ENCODE results near the gene FYTTD1.

Gene FYTTD1

DNA sequence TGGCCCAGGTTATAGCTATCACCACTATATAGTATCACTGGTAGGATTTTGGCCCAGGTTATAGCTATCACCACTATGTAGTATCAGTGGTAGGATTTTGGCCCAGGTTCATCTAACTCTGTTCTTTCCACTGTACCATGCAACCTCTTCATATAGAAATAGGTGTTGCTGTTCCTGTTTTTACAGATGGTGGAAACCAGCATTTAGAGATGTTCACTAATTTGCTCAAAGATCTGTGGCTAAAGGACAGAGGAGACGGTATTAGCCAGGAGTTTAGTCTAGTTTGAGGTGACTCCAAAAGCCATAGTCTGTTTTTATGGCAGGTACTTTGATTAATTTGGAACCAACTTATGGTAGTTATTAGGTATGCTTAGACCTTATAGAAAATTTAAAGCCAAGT lies 44.4 kb downstream of the FYTTD1 start:
- DNase-seq, result no peak

DNA sequence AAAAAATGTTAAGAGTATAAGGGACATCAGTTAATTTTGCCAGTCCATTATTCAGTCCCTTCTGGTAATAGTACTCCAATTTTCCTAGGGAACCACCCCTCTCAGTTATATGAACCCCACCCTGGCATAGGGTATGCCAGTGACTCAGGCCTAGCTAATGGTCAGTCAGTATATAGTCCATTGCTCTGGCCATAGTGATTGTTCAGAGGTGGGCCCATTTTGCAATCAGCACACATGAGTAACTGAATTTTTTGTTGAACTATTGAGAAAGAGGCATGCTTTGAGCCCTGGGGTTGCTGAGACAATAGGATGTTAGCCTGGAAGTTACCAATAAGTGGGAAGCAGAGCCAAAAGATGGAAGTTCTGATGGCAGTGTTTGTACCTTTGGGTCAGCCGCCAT lies 45.5 kb downstream of the FYTTD1 start:
- DNase-seq, result no peak

DNA sequence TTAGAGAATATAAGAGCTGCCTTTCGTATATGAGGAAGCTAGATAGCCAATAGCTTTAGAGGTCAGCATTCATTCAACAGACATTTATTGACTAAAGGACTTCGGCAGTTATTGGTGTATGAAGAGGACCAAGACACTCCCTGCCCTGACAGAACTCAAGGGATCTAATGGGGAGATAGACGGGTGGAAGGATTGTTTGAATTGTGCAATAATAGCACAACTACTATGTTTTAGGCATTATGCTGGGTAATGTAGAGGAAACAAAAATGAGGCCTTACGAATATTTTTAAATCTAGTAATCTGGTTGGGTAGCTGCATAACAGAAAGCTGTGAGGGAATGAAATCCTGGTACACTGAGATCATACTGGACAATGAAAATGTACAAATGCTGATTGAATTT lies 46.4 kb downstream of the FYTTD1 start:
- DNase-seq, result no peak

DNA sequence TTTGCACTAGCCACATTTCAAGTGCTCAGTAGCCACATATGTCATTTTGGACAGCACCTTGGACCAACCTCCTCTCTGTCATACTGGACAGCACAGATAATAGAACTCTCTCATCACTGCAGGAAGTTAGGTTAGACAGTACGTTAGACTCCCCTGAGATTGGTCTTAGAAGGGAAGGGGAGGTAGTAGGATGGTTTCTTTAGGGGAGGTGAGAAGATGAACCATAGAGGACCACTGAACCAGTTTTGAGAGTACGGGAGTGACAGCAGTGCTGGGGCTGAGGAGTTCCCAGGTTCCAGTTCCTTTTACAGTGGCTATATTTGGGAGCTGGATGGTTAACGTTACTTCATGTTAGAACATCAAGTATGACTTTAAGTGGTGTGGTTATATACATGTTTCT lies 49.2 kb downstream of the FYTTD1 start:
- DNase-seq, result no peak

DNA sequence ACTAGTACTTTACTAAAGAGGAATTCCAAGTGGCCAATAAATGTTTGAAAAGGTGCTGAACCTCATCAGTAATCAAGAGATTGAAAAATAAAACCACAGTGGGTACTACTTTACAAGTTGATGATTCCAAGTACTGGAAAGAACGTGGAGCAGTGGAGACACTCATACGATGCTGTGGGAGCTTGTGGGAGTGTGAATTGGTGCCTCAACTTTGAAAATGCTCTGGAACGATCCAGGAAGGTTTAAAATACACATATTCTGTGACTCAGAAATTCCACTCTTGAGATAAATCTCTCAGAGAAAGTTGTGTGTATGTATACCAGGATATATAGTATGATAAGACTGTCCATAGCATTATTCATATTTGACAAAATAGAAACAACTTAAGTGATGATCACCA lies 50.7 kb downstream of the FYTTD1 start:
- DNase-seq, result no peak

GRCh38 chr3:197801891-197802778 lies 52.5 kb downstream of the FYTTD1 start:
- DNase-seq, result peak; percentile 52

DNA sequence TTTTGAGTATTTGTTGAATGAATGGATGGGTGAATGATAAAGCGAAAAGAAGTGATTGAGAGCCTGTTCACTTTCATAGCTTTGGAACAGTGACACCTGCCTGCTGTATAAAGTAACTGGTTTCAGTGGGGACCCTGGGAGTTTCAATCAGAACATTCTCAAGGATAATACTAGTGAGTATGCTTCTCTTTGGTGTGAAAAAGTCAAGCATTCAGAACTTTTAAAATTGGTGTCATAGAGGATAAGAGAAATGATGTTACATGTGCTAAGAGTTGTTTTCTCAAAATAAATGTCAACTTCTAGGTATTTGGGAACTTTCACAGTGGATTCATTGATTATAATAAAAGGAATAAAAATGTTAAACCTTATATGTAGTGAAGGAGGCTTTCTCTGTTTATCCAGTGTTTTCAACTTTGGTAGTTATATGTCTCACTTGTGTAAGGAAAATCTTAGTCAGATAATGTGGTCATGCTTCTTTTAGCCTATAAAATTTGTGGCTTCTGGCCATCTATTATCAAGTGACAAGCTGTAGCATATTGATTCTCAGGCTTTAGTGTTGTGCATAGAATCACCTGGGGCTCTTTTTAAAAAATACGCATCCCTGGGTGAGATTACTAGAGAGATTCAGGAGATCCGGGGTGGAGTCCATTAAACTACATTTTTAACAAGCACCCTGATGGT lies 53.2 kb downstream of the FYTTD1 start:
- no peak for DNase-seq

DNA sequence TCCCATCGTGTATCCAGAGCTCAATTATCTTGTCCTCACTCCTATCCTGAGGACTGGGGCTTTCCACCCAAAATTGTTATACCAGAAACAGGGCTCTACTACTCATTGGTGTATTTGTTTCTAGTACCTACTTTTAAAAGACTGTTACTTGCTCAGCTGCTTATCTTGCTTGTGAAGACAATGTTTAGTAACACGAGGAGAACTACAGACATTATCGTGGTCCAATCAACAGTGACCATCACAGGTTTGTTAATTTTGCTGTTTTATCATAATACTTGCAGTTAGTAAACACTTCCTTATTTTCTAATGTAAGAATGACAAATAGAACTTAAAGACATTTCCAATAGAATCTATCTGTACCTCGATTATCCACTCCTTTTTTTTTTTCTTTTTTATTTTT lies 54.8 kb downstream of the FYTTD1 start:
- DNase-seq, result no peak

DNA sequence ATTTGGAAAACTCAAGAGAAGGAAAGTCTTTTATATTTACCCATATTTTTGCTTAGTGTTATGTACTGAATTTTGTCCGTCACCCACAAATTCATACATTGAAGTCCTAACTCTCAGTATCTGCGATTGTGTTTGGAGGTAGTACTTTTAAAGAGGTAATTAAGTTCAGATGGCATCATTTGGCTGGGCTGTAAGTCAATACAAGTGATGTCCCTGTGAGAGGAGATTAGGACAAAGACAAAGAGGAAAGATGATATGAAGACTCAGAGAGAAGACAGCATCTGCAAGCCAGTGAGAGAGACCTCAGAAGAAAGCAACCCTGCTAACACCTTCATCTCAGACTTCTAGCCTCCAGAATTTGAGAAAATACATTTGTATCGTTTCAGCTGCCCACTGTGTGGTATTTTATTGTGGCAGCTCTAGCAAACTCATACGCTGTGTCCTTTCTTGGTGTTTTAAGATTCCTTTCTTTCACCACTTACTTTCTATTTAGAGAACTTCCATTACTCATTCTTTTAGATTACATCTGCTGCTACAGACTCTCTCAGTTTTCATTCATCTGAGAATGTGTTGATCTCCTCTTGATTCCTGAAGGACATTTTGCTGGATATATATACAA lies 58.4 kb downstream of the FYTTD1 start:
- no peak for DNase-seq

DNA sequence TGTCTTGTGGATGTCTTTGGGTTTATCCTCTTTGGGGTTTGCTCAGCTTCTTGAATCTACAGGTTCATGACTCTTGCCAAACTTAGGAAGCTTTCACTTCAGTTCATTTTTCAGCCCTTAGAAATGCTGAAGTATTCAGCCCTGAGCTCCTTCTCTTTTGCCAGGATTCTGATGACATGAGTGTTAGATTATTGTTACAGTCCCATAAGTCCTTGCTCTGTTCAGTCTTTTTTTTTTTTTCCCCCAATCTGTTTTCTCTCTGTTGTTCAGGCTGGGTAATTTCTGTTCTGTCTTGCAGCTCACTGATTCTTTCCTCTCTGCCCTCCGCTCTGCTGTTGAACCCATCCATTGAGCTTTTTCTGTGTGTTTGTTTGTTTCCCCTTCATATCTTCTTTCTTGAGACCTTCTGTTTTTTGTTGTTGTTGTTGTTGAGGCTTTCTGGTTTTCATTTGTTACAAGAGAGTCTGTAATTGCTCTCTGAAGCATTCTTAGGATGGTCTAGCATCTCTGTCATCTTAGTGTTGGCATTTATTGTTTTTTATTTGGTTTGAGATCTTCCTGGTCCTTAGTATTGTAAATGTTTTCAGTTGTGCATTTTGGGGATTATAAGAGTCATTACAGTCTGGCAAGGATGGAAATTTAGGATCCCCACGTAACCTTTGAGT lies 59.8 kb downstream of the FYTTD1 start:
- DNase-seq, result no peak

DNA sequence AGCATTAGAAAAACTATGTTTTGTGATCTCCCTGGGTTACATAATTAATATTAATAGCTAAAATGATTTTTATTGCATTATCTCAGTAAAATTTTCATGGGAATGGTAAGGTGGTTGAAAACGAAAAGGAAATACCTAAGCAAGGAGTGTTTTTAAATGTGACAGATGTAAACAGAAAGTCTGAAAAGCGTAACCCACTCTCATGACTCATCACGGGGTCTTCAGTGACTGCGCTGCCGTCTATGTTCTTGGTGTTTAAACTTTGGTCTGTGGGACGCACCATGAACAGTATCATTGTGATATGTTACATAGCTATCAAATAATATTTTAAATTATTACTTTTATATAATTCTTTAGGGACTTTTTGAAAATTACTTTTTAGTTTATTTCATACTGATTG lies 61.2 kb downstream of the FYTTD1 start:
- DNase-seq, result no peak

DNA sequence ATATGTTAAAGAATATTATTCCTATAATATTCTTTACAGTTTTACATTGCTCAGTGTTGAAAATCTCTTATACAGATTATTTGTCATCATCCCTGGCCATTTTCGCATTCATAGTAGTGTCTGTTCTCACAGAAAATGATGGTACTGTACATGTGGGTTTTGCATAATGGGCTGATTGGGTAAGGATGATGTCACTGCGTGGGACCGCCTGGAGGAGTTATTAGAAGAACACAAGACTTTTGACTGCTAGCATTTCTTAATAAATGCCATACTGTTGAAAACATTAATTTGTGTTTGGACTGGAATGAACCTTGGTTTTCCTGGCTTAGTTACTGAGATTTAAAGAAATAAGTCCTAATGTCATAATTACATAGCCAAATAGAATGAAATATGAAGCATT lies 61.7 kb downstream of the FYTTD1 start:
- DNase-seq, result no peak

GRCh38 chr3:197814372-197814771 lies 64.7 kb downstream of the FYTTD1 start:
- DNase-seq, result no peak

DNA sequence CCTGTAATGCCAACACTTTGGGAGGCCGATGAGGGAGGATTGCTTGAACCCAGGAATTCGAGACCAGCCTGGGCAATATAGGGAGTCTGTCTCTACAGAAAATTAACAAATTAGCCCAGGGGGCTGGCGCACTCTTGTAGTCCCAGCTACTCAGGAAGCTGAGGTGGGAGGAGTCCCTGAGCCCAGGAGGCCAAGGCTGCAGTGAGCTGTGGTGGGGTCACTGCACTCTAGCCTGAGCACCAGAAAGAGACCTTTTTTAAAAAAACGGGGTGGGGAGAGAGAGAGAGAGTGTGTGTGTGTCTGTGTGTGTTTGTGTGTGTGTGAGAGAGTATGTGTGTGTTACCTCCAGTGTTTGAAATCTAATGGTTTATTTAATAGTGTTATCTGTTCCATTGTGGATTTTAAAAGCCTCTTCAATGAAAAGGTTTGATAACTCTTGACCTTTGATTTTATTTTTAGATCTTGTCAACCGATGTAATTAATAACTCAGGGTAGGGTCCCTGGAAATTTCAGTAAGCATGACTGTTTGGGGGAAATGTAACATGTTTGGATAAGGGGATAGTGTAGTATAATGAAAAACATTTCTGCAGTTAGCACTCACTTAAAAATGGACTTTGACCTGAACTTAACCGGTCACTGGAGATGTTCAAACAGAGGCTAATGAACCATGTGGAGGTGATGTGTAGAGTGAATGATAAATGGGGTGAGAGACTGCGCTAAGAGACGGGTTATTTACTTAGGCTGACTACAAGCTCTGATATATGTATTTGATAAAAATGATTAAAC lies 71.1 kb downstream of the FYTTD1 start:
- no peak for DNase-seq

DNA sequence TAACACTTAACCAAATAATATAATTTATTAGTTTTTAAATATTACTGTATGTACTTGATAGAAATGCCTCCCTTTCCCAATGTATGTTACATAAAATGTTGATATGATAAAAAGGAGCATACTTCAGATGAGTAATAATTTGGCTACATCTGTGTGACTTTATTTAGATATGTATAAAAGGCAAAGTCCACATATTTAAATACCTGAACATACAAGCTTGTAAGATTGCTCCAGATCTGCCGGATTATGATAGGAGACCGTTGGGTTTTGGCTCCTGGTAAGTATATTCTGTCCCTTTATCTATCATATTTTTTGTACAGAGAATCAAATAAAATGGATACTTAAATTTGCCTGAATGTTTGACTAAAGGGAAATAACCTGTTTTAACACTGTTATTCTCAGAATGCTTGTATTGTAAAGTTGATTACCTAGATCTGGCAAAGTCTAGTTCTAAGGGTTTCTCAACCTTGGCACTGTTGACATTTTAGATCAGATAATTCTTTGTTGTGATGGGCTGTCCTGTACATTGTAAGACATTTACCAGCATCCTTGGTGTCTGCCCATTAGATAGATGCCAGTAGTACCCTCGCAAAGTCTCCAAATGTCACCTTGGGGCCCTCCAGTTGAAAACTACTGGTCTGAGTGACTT lies 79.8 kb downstream of the FYTTD1 start:
- DNase-seq, result no peak

DNA sequence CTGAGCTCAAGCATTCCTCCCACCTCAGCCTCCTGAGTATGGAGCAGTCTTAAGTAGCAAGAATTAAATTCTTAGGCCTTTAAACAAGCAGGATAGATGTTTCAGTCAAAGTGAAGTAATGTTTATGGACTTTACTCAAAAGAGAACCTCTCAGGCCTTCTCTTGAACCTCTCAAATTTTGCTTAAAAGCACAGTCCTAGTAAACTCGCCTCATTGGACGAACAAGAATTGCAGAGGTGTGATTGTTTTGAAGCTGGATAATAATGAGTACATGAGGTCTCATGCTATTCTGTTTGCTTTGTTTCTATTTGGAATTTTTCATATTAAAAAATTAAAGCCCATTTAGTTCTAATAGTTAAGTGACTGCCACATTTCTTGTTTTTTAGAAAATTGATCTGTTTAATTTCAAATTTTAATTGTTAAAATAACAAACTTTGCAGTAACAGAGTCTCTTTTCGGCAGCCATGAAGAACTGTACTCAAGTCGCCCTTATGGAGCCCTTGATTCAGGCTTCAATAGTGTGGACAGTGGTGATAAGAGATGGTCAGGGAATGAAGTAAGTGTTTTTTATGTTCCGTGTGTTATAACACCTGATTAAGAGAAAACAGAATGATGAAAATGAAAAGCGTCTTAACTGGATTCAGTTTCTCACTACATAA lies 80.8 kb downstream of the FYTTD1 start:
- DNase-seq, result no peak

DNA sequence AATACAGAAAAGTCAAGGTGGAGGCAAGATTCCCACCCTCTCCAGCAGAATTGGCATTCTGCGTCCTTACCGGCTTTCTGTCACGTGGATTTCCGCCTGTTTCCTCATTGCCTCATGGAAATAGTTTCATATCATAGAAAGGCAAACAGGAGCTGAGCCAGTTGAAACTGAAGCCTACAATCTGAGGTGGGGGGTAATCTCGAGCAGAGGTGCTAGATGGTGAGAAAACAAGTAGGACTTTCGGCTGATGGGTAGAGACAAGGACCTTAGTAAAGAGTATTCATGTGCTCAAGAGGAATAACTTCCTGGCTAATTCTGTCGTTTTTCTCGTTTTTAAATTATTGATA lies 81.3 kb downstream of the FYTTD1 start:
- DNase-seq, result no peak

DNA sequence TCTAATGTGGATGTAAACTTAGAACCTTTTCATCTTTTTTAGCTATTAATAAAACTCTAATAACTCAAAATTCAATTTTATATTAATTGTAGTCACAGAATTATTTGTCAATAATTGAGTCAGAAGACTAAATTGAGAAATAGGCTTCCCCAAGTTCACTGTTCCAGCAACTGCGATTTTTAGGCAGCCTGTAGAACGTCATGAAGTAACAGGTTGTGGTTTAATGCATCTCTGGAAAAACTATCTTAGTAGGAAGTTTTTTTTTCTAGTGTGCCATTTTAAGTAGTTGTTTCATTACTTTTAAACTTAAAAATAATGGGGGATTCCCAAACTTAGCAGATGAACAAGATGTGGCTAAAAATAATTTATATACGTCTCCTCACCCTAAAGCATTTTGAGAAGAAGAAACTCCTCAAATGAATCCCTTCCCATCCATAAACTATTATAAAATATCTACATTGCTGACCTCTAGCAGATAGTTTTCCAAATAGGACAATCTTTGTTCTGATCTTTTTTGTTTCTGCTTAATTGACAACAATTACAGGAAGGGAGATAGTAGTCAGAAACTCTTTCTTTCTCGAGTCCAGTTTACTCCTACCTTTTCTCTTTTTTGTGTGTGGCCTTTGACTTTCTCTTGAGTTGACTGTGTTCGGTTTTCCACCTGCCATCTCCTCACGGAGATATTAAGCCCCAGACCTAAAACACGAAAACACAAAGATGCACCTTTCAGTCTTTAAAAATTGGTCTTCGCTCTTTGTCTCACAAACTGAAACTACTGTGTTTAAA lies 84.4 kb downstream of the FYTTD1 start:
- no peak for DNase-seq

DNA sequence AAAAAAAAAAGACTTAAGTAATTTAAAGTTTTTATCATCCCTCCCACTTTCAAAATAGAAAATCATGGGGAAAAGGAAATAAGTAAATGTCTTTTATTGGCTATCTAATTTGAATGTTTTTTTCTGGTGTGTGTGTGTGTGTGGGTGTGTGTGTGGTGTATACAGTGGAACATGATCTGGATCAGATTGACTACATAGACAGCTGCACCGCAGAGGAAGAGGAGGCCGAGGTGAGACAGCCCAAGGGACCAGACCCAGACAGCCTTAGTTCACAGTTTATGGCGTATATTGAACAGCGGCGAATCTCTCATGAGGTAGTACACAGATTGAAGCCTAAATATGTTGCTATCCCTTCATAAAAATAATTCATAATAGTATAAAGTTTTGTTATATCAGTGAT lies 85.8 kb downstream of the FYTTD1 start:
- no peak for DNase-seq

DNA sequence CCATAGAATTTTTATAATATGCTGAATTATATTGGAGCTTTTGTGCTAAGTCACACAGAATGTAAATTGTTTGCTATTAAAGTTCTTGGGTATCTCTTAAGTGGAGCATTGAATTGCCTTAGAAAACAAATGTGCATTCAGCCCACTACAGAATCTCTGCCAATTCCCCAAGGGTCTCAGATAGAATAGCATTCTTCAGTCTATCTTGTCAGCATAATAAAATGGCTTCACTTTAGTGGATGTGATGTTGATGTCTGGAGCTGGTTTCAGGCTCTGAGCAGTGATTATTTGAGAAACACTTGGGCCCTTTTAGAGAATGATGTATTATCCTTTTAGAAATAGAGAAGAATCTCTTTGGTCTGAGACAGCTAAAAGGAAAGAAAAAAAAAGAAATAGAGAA lies 86.6 kb downstream of the FYTTD1 start:
- no peak for DNase-seq
